Loucy (cell line): ENCODE results near the gene THPO.

Source experiments
- H2AFZ ChIP-seq: fragments of 200-600 bp; sonication (generic); 2 replicates; pipeline ENCODE4 v1.6.0; 2016; ENCODE audit warnings: antibody characterized with exemption, mild to moderate bottlenecking, low read length, moderate library complexity
- H3F3A ChIP-seq: fragments of 200-600 bp; 2 replicates; pipeline ENCODE4 v1.6.0; 2016; ENCODE audit warnings: antibody characterized with exemption, low read depth, mild to moderate bottlenecking
- H3K27me3 ChIP-seq: fragments of 200-600 bp; sonication (generic); 2 replicates; pipeline ENCODE4 v1.6.1; 2014; ENCODE audit warnings: low read length, mild to moderate bottlenecking; ENCODE audit not compliant: insufficient read depth, poor library complexity, severe bottlenecking
- H3K36me3 ChIP-seq: fragments of 200-600 bp; sonication (generic); 2 replicates; pipeline ENCODE4 v1.6.1; 2016; ENCODE audit warnings: low read length; ENCODE audit not compliant: insufficient read depth
- H3K4me1 ChIP-seq: fragments of 200-600 bp; sonication (generic); 2 replicates; pipeline ENCODE4 v1.5.1; 2014; ENCODE audit warnings: low read length, mild to moderate bottlenecking; ENCODE audit not compliant: insufficient read depth, poor library complexity, severe bottlenecking
- H3K4me2 ChIP-seq: fragments of 200-600 bp; sonication (generic); 2 replicates; pipeline ENCODE4 v1.6.0; 2014; ENCODE audit warnings: antibody characterized with exemption, low read length, low read depth, mild to moderate bottlenecking; ENCODE audit not compliant: poor library complexity, severe bottlenecking
- H3K4me3 ChIP-seq: fragments of 200-600 bp; sonication (generic); 2 replicates; pipeline ENCODE4 v1.5.1; 2014; ENCODE audit warnings: low read length, mild to moderate bottlenecking, mixed read lengths; ENCODE audit not compliant: poor library complexity, severe bottlenecking
- H3K79me2 ChIP-seq: fragments of 200-600 bp; sonication (generic); 2 replicates; pipeline ENCODE4 v1.6.1; 2014; ENCODE audit warnings: low read length; ENCODE audit not compliant: insufficient read depth
- H3K9ac ChIP-seq: fragments of 200-600 bp; sonication (generic); 2 replicates; pipeline ENCODE4 v1.6.0; 2014; ENCODE audit warnings: mild to moderate bottlenecking, low read depth, low read length, moderate library complexity; ENCODE audit not compliant: poor library complexity, severe bottlenecking
- H3K9me2 ChIP-seq: fragments of 200-600 bp; sonication (generic); replicated peaks from 2 replicates; pipeline ENCODE4 v1.6.1; 2016; ENCODE audit warnings: low read depth, low read length, mixed read lengths
- H3K9me3 ChIP-seq: fragments of 200-600 bp; sonication (generic); 2 replicates; pipeline ENCODE4 v1.6.1; 2014; ENCODE audit warnings: mild to moderate bottlenecking, antibody characterized with exemption, low read length, low read depth; ENCODE audit not compliant: insufficient read depth
- H4K20me1 ChIP-seq: fragments of 200-600 bp; sonication (generic); 2 replicates; pipeline ENCODE4 v1.6.0; 2014; ENCODE audit warnings: antibody characterized with exemption, low read length, mild to moderate bottlenecking; ENCODE audit not compliant: insufficient read depth, poor library complexity, severe bottlenecking
- EZH2phosphoT487 ChIP-seq: fragments of 200-600 bp; IDR thresholded peaks from 2 replicates; pipeline ENCODE4 v1.6.1; 2018; ENCODE audit warnings: antibody characterized with exemption, mild to moderate bottlenecking, moderate library complexity, borderline replicate concordance
- TF ChIP-seq, protein P1 (sequence below): fragments of 200-600 bp; sonication (generic); conservative IDR thresholded peaks from 2 replicates; pipeline ENCODE4 v1.5.1; 2014; ENCODE audit warnings: mild to moderate bottlenecking, antibody characterized with exemption, low read length

THPO gene

DNA sequence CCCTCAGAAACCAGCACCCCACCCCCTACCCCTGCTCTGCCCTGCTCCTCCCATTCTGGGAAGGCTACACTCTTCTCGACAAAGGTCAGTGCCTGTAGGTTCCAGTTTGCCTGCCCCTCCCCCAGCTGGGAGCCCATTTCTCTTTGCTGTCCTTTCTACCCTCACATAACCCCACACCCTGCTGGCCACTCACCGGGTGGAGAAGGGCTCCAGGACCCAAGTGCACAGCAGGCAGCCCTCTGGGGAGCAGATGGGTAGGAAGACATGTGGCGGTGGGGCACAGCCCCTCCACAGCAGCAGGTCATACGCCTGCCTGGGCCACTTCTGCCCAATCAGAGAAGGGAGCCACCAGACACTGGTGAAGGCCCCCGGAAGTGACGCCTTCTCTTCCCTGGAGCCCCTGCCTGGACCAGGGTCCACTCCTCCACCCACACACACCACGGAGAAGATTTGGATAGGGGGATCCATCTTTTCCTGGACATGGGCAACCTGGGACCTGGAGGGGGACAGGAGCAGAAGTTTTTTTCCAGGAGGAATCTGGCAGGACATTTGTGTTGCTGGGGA is at the start of gene THPO:
Gene THPO, minus strand, starts transcription at position 326 of the 564 bp plus-strand sequence. CDS start 1,948 bp downstream, outside the sequence.
- Histone ChIP-seq H3K27me3 (no peaks in the 10 kb centered on the region), H2AFZ (no peak within 1 kb of the TSS), H3F3A (no peaks in the 10 kb centered on the region), H3K4me2 (no peak within 1 kb of the TSS), H3K9me3 (no peaks in the 10 kb centered on the region), H3K4me1 (no peaks in the 10 kb centered on the region), H4K20me1 (no peaks in the 10 kb centered on the region), H3K79me2 (no peaks in the 10 kb centered on the region), H3K9ac (no peak within 1 kb of the TSS), H3K36me3 (no peaks in the 10 kb centered on the region), H3K9me2 (no peaks in the 10 kb centered on the region), H3K4me3 (no peak within 1 kb of the TSS)
- TF ChIP-seq, protein P1, sequence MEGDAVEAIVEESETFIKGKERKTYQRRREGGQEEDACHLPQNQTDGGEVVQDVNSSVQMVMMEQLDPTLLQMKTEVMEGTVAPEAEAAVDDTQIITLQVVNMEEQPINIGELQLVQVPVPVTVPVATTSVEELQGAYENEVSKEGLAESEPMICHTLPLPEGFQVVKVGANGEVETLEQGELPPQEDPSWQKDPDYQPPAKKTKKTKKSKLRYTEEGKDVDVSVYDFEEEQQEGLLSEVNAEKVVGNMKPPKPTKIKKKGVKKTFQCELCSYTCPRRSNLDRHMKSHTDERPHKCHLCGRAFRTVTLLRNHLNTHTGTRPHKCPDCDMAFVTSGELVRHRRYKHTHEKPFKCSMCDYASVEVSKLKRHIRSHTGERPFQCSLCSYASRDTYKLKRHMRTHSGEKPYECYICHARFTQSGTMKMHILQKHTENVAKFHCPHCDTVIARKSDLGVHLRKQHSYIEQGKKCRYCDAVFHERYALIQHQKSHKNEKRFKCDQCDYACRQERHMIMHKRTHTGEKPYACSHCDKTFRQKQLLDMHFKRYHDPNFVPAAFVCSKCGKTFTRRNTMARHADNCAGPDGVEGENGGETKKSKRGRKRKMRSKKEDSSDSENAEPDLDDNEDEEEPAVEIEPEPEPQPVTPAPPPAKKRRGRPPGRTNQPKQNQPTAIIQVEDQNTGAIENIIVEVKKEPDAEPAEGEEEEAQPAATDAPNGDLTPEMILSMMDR: no peak
- TF ChIP-seq EZH2phosphoT487: no peak

DNA sequence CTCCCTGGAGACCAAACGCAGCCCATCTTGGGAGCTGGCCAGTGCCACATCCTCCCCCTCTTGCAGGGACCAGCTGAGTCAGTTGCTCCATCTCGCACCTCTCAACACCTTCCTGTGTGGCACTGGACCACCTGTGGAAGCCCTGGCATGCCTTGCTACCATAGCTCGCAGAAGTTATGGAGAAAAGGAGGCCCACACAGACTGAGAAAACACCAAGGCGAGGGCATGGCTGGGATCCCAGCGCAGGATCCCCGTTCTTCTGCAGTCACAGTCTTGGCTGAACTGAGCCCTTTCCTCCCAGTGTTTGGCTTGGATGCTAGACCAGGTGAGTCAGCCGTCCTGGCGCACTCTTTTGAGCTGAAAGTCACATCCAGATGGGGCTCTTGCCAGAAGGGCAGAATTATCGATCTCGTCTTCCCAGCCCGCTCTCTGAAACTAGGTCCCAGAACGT is 48.7 kb upstream of the THPO start:
- H3K9me3 ChIP-seq: 0 out of 2 replicates have a peak, but pooled peaks cover 2% of the 10 kb centered on the region
- no peaks in the 10 kb centered on the region for H3K4me1 ChIP-seq
- H3K36me3 ChIP-seq: no peaks in the 10 kb centered on the region
- H4K20me1 ChIP-seq: no peaks in the 10 kb centered on the region
- no peaks in the 10 kb centered on the region for H3F3A ChIP-seq
- H3K27me3 ChIP-seq: no peaks in the 10 kb centered on the region
- H3K9me2 ChIP-seq: no peaks in the 10 kb centered on the region
- no peak overlapping the region for H3K9ac ChIP-seq
- no peak overlapping the region for H3K4me2 ChIP-seq
- H2AFZ ChIP-seq: no peak overlapping the region
- H3K79me2 ChIP-seq: no peaks in the 10 kb centered on the region
- no peak overlapping the region for H3K4me3 ChIP-seq
- TF ChIP-seq, protein P1: no peak
- TF ChIP-seq EZH2phosphoT487: no peak

DNA sequence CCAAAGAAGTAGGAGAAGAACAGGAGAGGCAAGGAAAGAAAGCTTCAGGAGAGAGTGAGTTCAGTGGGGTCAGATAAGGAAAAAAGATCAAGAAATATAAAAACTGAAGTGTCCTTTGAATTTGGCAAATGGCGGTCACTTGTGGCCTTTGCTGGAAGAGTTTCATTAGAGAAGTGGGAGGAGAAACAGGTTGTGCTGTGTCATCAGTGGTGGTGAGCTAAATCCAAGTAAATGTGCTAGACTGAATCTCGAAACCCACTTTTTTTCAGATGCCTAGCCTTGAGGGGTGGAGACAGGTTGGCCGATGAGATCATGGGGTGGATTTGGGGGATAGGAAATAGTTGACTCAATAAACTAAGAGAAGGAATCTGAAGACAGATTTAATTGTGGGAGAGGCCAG is 45.6 kb upstream of the THPO start:
- H3K9me3 ChIP-seq: 0 out of 2 replicates have a peak, but pooled peaks cover 2% of the 10 kb centered on the region
- H3K79me2 ChIP-seq: no peaks in the 10 kb centered on the region
- no peak overlapping the region for H3K9ac ChIP-seq
- no peaks in the 10 kb centered on the region for H3K9me2 ChIP-seq
- H3K4me2 ChIP-seq: no peak overlapping the region
- H3K27me3 ChIP-seq: no peaks in the 10 kb centered on the region
- H4K20me1 ChIP-seq: no peaks in the 10 kb centered on the region
- H2AFZ ChIP-seq: no peak overlapping the region
- TF ChIP-seq EZH2phosphoT487: no peak
- TF ChIP-seq, protein P1: no peak
- H3K36me3 ChIP-seq: no peaks in the 10 kb centered on the region
- no peak overlapping the region for H3K4me3 ChIP-seq
- H3F3A ChIP-seq: no peaks in the 10 kb centered on the region
- H3K4me1 ChIP-seq: no peaks in the 10 kb centered on the region
